HepG2 (cell line): Measurements from ENCODE around the gene PRDM11. TPM values are rescaled to one million over a fixed set of nuclear protein-coding genes. Genes with fewer than 3 reads are reported as not detected.

Experiments
- ATAC-seq: fragments of 200-7000 bp; cut with Tn5 transposase; 3 replicates; pipeline ENCODE4 v1.9.1; 2020; ENCODE audit warnings: mild to moderate bottlenecking, moderate library complexity
- BruUV-seq: library from RNA; stranded (reverse); fragments of 400-500 nt; replicated peaks from 2 replicates; lab custom pipeline; 2021; lab: Mats Ljungman, UMichigan
- CTCF ChIA-PET: fragments of 300-600 bp; formaldehyde crosslinking; extraction: SDS; loops from one replicate; lab custom pipeline; 2021; ENCODE audit warnings: low total read pairs, inconsistent platforms, low intra/inter-chr PET ratio; lab: Yijun Ruan, JAX
- POLR2A ChIA-PET: fragments of 350-600 bp; sonication (Branson Sonifier 250); formaldehyde crosslinking; loops from one replicate; lab custom pipeline; 2020; ENCODE audit warnings: antibody characterized with exemption, inconsistent platforms; lab: Yijun Ruan, JAX
- DNase-seq: peaks from one replicate; pipeline ENCODE4 v3.0.0-alpha.2; 2015; ENCODE audit warnings: low spot score
- FAIRE-seq: peaks from 3 replicates; lab custom pipeline; 2011; peaks lifted over from hg19 to GRCh38; lab: Jason Lieb, UNC
- H2AFZ ChIP-seq: one replicate; pipeline ENCODE4 v1.6.1; 2011; ENCODE audit warnings: low read length, inconsistent platforms
- H3K27ac ChIP-seq: fragments of 300-600 bp; 3 replicates; pipeline ENCODE4 v1.8.0; 2011; ENCODE audit warnings: mixed run types, mild to moderate bottlenecking, mixed read lengths, low read length, inconsistent platforms; ENCODE audit not compliant: insufficient read depth; ENCODE audit errors: extremely low read length
- H3K27me3 ChIP-seq, 2 experiments: fragments of 200-600 bp in 1 of 2; 2 replicates in 1 of 2; 3 replicates in 1 of 2; pipeline versions ENCODE4 v1.6.0 to v1.8.0; 2011; ENCODE audit warnings: low read length in 2 of 2, mild to moderate bottlenecking in 2 of 2, moderate library complexity in 2 of 2, inconsistent platforms in 1 of 2; ENCODE audit not compliant: insufficient read depth in 2 of 2, control insufficient read depth in 1 of 2
- H3K36me3 ChIP-seq, 2 experiments: fragments of 200-600 bp in 1 of 2; replicated peaks in 1 of 2; 2 replicates in 1 of 2; 3 replicates in 1 of 2; pipeline versions ENCODE4 v1.5.1 to v1.8.0; 2011; ENCODE audit warnings: low read length in 2 of 2, inconsistent platforms in 1 of 2; ENCODE audit not compliant: insufficient read depth in 2 of 2, control insufficient read depth in 1 of 2
- H3K4me1 ChIP-seq: 2 replicates; pipeline ENCODE4 v1.5.1; 2012; ENCODE audit warnings: low read length, inconsistent platforms; ENCODE audit not compliant: insufficient read depth
- H3K4me2 ChIP-seq: 2 replicates; pipeline ENCODE4 v1.6.0; 2011; ENCODE audit warnings: low read depth, low read length, inconsistent platforms
- H3K4me3 ChIP-seq, 3 experiments: fragments of 200-600 bp in 1 of 3; sonication (generic), shearing (Covaris generic) in 1 of 3; replicated peaks in 1 of 3; 2 replicates each; pipeline ENCODE4 v1.5.1; 2011 to 2016; ENCODE audit warnings: low read length in 3 of 3, inconsistent platforms in 2 of 3, low read depth in 2 of 3, mild to moderate bottlenecking in 2 of 3, control low read depth in 1 of 3, mixed read lengths in 1 of 3; ENCODE audit not compliant: insufficient read depth in 1 of 3
- H3K79me2 ChIP-seq: one replicate; pipeline ENCODE4 v1.6.1; 2011; ENCODE audit warnings: low read length, inconsistent platforms; ENCODE audit not compliant: insufficient read depth
- H3K9ac ChIP-seq: 2 replicates; pipeline ENCODE4 v1.6.0; 2011; ENCODE audit warnings: mild to moderate bottlenecking, low read depth, low read length, inconsistent platforms; ENCODE audit not compliant: insufficient read depth
- H3K9me3 ChIP-seq: 2 replicates; pipeline ENCODE4 v1.5.1; 2012; ENCODE audit warnings: mild to moderate bottlenecking, low read length
- H4K20me1 ChIP-seq: 2 replicates; pipeline ENCODE4 v1.6.0; 2011; ENCODE audit warnings: inconsistent platforms, mild to moderate bottlenecking, low read length, moderate library complexity; ENCODE audit not compliant: insufficient read depth
- ZKSCAN8 ChIP-seq: IDR thresholded peaks from 2 replicates; pipeline ENCODE4 v1.6.1; 2016; ENCODE audit warnings: borderline replicate concordance, missing genetic modification reagents, missing compliant biosample characterization
- ZMYM3 ChIP-seq: sonication (generic); formaldehyde crosslinking; IDR thresholded peaks from 2 replicates; pipeline ENCODE4 v1.5.1; 2020; ENCODE audit warnings: mild to moderate bottlenecking, missing genetic modification reagents
- ZNF329 ChIP-seq: sonication (generic); formaldehyde crosslinking; IDR thresholded peaks from 2 replicates; pipeline ENCODE4 v1.9.0; 2021; ENCODE audit warnings: low read depth, mild to moderate bottlenecking, missing genetic modification reagents
- ZNF441 ChIP-seq: sonication (generic); formaldehyde crosslinking; IDR thresholded peaks from 2 replicates; pipeline ENCODE4 v1.7.0; 2021; ENCODE audit warnings: missing genetic modification reagents, borderline replicate concordance
- ZNF557 ChIP-seq: sonication (generic); formaldehyde crosslinking; IDR thresholded peaks from 2 replicates; pipeline ENCODE4 v1.4.0; 2020; ENCODE audit warnings: missing genetic modification reagents
- ZNF768 ChIP-seq: sonication (generic); formaldehyde crosslinking; IDR thresholded peaks from 2 replicates; pipeline ENCODE4 v1.4.0; 2020; ENCODE audit warnings: missing genetic modification reagents
- WGBS: methylation state at CpG from one replicate; pipeline ENCODE4 v1.1.6; 2017; ENCODE audit warnings: low lambda C conversion rate; 5-methylcytosine and 5-hydroxymethylcytosine counted together
- in situ Hi-C: cut with HindIII; loops from 2 replicates; pipeline ENCODE4 v1.10.0; 2017; ENCODE audit warnings: low pct_unique_long_range_greater_than_20kb; ENCODE audit not compliant: extremely low pct_ligation_motif_present
- intact Hi-C: fragments of 100-400 bp; cut with micrococcal nuclease; formaldehyde crosslinking; loops from one replicate; pipeline ENCODE4 v1.10.0; 2022; ENCODE audit not compliant: unreplicated experiment
- polyA plus RNA-seq, 8 experiments: library from polyadenylated mRNA; depleted of rRNA in 3 of 8; stranded (reverse) in 7 of 8; unstranded in 1 of 8; fragments of >200 nt; fragmentation: Illumina TruSeq in 4 of 8; extraction: Trizol in 4 of 8; gene quantifications; 2 replicates each; pipeline versions ENCODE4 v1.2.1 to v1.2.3, GENCODE V29; 2011 to 2016; ENCODE audit warnings: low read depth in 4 of 8, missing spikeins in 1 of 8, mixed read lengths in 1 of 8; ENCODE audit not compliant: insufficient read depth in 1 of 8
- total RNA-seq, 5 experiments: library from RNA; depleted of rRNA; stranded (reverse); fragments of >200 nt; fragmentation: Illumina TruSeq; extraction: Trizol; gene quantifications; 2 replicates each; pipeline ENCODE4 v1.2.3, GENCODE V29; 2016; ENCODE audit warnings: low read depth in 1 of 5

PRDM11 gene
- total and polyA plus RNA-seq, 2 of the 13 experiments (the other 11 are each of a cell fraction or from before 2014, with no cell fraction given): 3.4 to 4.7 TPM

DNA sequence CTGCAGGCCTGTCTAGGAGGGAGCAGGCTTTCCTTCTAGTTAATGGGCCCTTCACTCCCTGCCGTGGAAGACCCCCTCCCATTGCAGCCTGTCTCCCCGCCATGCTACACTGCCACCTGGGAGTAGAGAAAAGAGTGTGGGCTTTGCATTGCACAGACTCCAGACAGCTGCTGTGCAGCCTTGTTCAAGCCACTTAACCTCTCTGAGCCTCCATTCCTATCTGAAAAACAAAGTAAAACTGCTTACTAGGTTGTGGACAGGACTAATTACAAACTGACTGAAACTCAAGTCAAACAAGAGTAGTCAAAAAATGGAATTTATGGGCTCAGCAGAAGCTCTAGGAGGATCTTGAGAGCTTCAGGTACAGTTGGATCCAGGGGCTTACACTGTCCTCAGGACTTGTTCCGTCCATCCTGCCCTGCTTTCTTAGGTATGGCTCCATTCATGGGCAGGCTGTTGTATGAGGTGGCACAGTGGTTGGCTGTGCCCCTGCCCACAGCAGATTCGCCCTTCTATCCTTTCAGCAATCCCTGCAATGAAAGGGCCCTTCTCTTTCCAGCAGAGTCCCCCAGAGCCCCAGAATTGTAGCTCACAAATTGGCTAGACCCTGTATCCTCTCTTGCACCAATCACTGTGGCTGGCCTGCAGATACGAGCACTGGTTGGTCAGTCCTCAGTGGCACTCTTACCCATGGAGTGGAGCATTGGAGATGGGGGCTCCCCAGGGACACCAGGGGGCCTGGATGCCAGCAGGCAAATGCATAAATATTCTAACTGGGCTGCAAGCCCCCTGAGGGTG is 19.6 kb downstream of the PRDM11 start:
- intact Hi-C loops: no loop called here
- POLR2A ChIA-PET: no interaction called here

DNA sequence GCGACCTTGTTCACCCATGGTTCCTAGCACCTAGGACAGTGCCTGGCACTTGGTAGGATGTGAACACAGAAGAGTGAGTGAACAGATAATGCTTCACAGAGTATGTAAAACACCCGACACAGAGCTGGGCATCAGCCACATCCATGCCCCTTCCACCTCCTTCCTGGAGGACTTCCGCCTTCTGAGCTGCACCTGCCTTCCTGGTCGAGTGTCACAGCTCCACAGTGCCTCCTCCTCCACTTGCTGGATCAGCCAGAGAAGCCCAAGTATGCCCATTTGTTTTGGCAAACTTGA is 20.1 kb downstream of the PRDM11 start:
- FAIRE-seq: no peak
- no TSS peak for BruUV-seq
- in situ Hi-C loops (no loop called here), intact Hi-C loops (no loop called here)
- Histone ChIP-seq H3K79me2 (no peaks in the 10 kb centered on the region), H3K9me3 (no peaks in the 10 kb centered on the region), H3K36me3 (no peaks in the 10 kb centered on the region), H3K9ac (no peak overlapping the region), H4K20me1 (no peaks in the 10 kb centered on the region), H3K4me1 (peaks cover 11% of the 10 kb centered on the region), H3K27me3 (no peaks in the 10 kb centered on the region), H3K27ac (no peak overlapping the region), H3K4me2 (no peak overlapping the region), H3K4me3 (no peak overlapping the region), H2AFZ (no peak overlapping the region)
- WGBS: 90% methylated on average over 3 of the region's 4 CpGs
- POLR2A ChIA-PET: no interaction called here
- no peak for ATAC-seq
- no peak for DNase-seq
- CTCF ChIA-PET: no interaction called here
- no peak for TF ChIP-seq ZKSCAN8

More for the DNA sequence above, 19.6 kb downstream of the PRDM11 start:
- no peak for DNase-seq
- Histone ChIP-seq H2AFZ (no peak overlapping the region), H3K4me3 (no peak overlapping the region), H3K36me3 (no peaks in the 10 kb centered on the region), H3K27ac (no peak overlapping the region), H3K9me3 (no peaks in the 10 kb centered on the region), H3K9ac (no peak overlapping the region), H3K27me3 (no peaks in the 10 kb centered on the region), H3K79me2 (no peaks in the 10 kb centered on the region), H4K20me1 (no peaks in the 10 kb centered on the region), H3K4me2 (no peak overlapping the region), H3K4me1 (peaks cover 11% of the 10 kb centered on the region)
- no TSS peak for BruUV-seq
- in situ Hi-C loops: no loop called here
- no peak for TF ChIP-seq ZNF441 (CRISPR knock-in tag)
- TF ChIP-seq ZMYM3 (CRISPR knock-in tag): 0 out of 2 replicates have a peak, but pooled peaks have one; percentile 35
- TF ChIP-seq ZNF557: no peak
- peak; percentile 93 for TF ChIP-seq ZNF329
- TF ChIP-seq ZNF768: peak; percentile 87
- CTCF ChIA-PET: no interaction called here
- no peak for ATAC-seq
- 88% methylated on average over 4 of the region's 5 CpGs for WGBS
- no peak for FAIRE-seq
